DMS153 treated with DMSO at 0.1 percent for 48 hours (cell line): ENCODE data around the gene INHBB.
"Not testable (repeated sequence)": the region's sequence is repeated elsewhere in the genome, so short reads cannot be mapped to it uniquely, and the experiment has no call there.

Experiments
- DNase-seq: peaks from one replicate; lab custom pipeline; 2025; ENCODE audit not compliant: unreplicated experiment; lab: John Stamatoyannopoulos, UW

INHBB gene

DNA sequence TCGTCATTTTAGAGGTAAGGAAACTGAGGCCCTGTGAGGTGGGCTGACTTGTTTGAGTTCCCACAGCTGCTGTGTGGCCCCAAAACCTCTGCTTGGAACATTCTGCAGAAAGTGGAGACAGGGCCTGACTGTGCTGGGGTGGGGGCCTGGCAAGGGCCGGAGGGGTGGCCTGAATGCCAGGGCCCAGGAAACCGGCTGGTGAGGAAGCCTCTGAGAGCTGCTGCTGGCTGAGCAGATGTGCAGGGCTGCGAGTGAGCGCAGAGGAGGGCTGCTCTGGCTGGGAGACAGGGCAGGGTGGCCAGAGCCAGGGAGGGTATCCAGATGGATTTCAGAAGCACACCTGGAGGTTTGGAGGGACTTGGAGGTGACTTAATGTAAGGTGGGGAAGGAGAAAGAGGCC, 29.9 kb upstream of the INHBB start:
- no peak for DNase-seq

DNA sequence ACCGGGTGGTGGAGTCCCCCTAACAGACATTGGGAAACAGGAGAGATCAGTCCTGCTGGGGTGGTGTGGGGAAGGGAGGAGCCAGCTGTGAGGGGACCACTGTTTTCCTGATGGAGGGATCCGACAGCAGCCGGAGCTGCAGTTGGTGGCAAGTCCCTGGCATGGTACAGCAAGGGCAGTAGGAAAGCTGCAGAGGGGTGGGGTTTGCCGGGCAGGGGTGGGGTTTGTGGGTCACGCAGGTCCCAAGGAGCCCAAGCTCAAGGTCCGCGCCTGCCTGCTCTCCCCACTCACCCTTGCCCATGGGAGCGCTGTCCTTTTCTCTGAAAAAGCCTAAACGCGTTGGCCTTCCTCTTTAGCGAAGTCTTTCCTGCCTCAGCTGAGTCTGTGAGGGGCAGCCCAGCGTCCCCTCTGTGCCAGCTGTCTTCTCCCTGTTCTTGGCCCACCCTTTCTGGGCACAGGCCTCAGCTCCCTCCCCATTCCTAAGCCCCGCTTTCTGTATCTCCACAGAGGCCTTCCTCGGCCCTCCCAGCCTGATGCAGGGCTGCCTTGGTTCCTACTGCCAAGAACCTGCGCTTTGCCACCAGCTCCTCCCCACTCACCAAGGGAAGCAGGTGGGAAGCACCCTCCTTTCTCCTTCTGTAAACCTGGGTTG, 29.3 kb upstream of the INHBB start:
- DNase-seq = no peak

- no peak for DNase-seq
These were observed 28.8 kb upstream of the INHBB start for GRCh38 chr2:120317180-120317533.

- DNase-seq = no peak
These were observed 28.0 kb upstream of the INHBB start for GRCh38 chr2:120317916-120318315.

GRCh38 chr2:120318626-120319025, 27.3 kb upstream of the INHBB start:
- DNase-seq = no peak

GRCh38 chr2:120319123-120319522, 26.8 kb upstream of the INHBB start:
- DNase-seq = no peak

DNA sequence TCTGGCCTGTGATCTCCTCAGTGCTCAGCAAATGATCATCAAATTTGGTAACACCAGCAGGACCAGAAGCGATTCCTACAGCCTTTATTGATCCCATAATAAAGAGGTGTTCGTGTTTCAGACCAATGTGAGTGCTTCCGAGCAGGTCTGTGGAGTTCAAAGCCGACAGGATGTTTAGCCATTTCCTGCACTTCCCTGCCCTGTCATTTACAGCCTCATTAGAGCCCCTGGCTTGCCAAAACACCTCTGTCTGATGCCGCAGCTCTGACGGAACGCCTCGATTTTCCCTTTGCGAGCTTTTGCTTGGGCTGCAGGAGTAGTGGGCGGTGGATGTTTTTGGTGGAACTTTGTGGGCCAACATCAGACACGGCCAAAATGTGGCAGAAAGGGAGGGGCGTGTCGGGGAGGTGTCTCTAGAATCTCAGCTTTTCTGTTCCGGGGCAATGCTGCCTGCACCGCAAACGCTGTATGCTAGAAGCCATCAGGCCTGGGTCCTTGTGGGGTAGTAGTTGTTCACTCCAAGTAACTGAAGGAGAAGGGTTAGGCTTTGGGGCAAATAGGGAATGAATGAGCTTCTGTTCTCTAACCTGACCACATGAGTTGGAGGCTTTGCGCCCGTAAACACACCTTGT, 26.1 kb upstream of the INHBB start:
- DNase-seq = no peak

GRCh38 chr2:120320318-120320851, 25.6 kb upstream of the INHBB start:
- no peak for DNase-seq

DNA sequence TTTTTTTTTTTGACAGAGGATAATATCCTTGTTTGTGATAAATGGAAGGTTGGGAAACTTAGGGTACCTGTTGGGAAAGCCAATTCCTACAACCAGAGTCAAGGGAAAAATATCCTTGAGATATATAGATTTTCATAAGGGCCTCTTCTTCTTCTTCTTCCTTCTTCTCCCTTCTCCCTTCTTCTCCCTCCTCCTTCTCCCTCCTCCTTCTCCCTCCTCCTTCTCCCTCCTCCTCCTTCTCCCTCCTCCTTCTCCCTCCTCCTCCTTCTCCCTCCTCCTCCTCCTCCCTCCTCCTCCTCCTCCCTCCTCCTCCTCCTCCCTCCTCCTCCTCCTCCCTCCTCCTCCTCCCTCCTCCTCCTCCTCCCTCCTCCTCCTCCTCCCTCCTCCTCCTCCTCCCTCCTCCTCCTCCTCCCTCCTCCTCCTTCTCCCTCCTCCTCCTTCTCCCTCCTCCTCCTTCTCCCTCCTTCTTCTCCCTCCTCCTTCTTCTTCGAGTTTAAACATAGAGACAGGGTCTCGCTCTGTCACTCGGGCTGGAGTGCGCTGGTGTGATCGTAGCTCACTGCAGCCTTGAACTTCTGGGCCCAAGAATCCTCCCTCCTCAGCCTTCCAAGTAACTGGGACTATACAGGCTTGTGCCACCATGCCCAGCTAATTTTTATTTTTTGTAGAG, 24.9 kb upstream of the INHBB start:
- DNase-seq = not testable (repeated sequence)

GRCh38 chr2:120321721-120322284, 24.1 kb upstream of the INHBB start:
- DNase-seq = no peak

DNA sequence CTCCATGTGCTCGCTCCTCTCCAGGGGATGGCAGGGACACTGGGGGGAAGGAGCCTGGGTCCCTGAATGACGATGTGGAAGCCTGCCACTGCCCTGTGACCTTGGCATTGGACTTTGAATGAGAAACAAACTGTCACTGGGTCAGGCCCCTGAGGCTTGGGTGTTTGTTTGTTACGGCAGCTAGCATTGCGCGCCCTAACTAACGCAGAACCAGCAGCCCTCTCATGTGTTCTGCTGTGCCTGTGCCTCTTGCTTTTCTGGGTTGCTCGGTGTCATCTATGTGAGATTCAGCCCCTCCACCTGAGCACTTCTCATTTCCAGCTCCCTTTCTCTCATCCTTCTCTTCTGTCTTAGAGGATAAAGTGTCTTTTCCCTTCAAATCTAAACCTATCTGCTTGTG, 23.6 kb upstream of the INHBB start:
- DNase-seq = no peak

DNA sequence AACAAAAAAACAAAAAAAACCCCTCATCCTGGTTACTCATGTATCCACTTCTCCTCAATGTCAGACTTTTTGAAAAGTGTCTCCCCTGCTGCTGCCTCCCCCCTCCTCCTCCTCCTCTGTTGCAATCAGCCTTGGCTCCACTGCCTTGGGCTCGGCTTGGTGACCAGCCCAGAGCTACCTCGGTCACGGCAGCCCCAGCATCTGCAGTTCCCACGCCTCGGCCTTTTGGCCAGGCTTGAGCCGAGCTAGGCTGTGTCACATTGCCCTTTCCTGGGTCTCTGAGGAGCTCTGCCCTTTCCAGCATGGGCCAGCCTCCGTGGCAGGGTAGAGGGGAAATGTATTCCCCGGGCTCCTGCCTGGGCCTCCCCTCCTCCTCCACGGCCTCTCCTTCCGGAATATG, 22.7 kb upstream of the INHBB start:
- DNase-seq = no peak

DNA sequence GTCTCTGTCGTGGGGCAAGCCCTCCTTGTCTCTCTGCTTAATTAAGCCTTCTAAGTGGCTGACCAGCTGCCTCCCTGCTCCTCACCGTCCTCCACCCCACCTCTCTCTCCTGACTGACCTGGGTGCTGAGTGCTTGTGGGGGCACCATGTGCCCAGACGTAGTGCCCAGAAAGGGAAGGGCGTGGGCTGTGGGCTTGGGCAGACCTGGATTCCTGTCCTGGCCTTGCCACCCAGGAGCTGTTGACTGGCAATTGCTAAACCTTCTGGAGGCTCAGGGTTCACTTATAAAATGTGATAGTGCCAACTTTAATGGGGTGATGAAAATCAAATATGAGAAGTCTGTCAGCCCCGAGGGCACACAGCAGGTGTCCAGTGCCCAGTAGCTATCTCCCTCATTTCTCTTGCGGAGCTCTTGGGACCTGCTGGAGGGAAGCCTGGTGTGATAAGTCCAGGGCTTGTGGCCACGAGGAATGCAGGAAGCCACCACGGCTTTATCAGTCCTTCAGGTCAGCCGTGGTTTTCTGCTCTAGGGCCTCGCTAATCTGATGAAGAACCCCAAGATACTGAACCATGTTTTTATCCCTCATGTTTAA, 22.0 kb upstream of the INHBB start:
- DNase-seq = no peak

DNA sequence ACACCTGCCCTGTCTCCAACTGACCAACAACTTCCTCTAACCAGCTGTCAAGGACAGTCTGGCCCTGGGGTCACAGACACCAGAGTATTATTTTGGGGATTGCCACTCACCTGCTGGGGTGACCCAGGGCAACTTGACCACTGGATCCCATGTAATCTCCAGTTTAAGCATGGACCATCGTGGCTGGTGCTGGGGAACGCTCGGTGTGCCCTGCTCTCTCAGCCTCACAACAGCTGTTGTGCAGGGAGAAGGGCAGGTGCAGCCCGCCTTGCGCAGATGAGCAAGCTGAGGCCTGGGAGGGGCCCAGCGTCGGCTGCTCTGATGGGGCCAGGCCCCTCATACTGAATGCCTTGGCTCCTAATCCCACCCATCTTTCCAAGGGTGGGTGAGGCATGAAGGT, 21.0 kb upstream of the INHBB start:
- no peak for DNase-seq

DNA sequence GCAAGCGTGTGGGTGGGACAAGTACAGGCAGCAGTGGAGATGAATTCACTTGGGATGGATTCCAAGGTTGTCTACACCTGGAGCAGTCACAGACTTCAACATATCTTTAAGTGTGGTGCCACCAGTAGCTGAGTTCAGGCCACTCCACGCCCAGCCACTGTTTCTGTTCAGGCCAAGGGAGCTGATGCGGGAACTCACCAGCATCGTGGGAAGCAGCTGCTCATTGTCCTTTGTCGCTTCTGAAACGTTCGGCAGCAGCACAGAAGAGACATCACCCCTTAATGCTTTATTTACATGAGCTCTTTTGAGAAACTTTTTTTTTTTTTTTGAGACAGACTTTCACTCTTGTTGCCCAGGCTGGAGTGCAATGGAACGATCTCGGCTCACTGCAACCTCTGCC, 19.9 kb upstream of the INHBB start:
- DNase-seq = no peak

GRCh38 chr2:120330946-120331822, 14.8 kb upstream of the INHBB start:
- DNase-seq = no peak

DNA sequence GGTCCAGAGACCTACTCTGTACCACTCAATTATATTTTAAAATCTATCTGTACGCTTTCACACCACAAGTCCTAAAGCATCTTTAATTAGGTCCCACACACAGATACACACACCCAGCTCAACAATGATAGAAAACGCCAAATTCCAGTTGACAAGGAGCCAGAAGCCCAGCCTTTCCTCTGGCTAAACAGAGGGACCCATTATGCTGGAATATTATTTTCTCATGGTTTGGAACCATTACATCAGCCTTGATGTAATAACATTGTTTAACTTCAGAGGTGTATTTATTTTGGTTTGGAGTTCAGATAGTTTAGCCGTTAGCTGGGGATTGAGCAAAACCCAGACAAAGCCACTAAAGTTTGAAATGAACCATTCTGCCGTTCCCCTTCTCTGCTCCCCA, 14.0 kb upstream of the INHBB start:
- DNase-seq = no peak

DNA sequence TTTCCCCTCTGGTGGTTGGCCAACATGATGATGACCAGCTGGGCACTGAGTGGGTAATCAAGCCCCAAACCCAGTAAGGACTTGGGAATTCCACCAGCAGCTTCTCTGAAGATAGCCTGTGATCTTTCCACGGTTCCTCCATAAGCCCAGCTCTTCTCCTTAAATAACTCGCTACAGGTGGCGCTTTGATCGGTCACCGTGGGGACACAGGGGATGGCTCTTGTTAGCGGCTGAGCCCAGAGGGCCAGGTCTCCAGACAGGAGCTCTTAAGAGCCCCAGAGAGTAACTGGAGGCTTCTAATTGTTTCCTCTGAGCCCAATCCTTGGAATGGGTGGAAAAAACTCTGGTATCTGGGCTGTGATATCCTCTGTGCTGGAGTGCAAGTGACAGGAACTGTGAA, 13.6 kb upstream of the INHBB start:
- no peak for DNase-seq

GRCh38 chr2:120334068-120334467, 11.9 kb upstream of the INHBB start:
- no peak for DNase-seq

GRCh38 chr2:120336749-120337148, 9.2 kb upstream of the INHBB start:
- no peak for DNase-seq

DNA sequence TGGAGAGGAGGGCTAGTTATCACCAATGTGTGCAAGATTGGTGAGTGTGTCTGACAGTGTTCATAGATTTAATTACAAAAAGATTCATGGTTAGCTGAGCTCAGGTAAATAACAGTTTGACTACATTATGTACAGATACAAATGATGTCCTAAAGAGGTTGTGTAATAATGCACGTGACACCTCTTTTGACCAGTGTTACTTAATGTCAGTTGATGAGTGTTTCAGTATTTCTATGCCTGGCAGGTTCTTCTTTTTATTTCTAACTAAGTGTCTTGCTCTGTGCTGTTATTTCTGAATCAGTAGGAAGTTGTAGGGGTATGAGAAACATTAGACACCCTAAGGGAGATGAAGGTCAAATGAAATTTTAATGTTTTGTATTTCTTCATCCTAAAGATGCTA, 7.9 kb upstream of the INHBB start:
- no peak for DNase-seq
